Measurements from ENCODE around the gene RNPC3.
"Not testable (repeated sequence)": the region's sequence is repeated elsewhere in the genome, so short reads cannot be mapped to it uniquely, and the experiment has no call there.

Gene RNPC3

GRCh38 chr1:103517380-103518047, 8.0 kb upstream of the RNPC3 start:
- H3K36me3 ChIP-seq (ENCODE audit: insufficient read depth, low read depth, low read length): no peaks in the 10 kb centered on the region
- H3K27me3 ChIP-seq (ENCODE audit: insufficient read depth, low read length): no peaks in the 10 kb centered on the region
- H3K27ac ChIP-seq (ENCODE audit: low read length): no peak overlapping the region
- H3K9ac ChIP-seq (ENCODE audit: low read depth, low read length): no peak overlapping the region
- H3K9me3 ChIP-seq (ENCODE audit: insufficient read depth, low read depth, low read length): no peaks in the 10 kb centered on the region
- no peak overlapping the region for H3K4me3 ChIP-seq (ENCODE audit: low read length)
- H3K4me1 ChIP-seq (ENCODE audit: insufficient read depth, low read length): no peaks in the 10 kb centered on the region

DNA sequence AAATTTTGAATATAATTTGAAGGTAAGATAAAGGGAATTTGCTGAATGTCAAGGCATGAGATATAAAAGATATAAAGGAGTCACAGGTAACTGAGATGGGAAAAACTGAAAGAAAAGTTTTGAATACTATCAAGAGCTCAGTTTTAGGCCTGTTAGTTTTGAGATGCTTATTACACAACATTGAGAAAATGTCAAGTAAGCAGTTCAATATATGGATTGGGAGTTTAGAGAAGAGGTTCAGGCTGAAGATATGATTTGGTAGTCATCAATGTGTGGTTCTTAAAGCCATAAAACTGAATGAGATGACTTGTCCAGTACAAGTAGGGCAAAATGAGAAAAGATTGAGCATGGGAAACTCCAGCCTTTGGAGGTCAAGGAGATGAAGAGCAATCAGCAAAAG, 4.7 kb upstream of the RNPC3 start:
- H3K4me1 ChIP-seq (ENCODE audit: insufficient read depth, low read length): no peaks in the 10 kb centered on the region
- no peak overlapping the region for H3K27ac ChIP-seq (ENCODE audit: low read length)
- H3K9ac ChIP-seq (ENCODE audit: low read depth, low read length): no peak overlapping the region
- no peaks in the 10 kb centered on the region for H3K36me3 ChIP-seq (ENCODE audit: insufficient read depth, low read depth, low read length)
- no peaks in the 10 kb centered on the region for H3K9me3 ChIP-seq (ENCODE audit: insufficient read depth, low read depth, low read length)
- no peak overlapping the region for H3K4me3 ChIP-seq (ENCODE audit: low read length)
- no peaks in the 10 kb centered on the region for H3K27me3 ChIP-seq (ENCODE audit: insufficient read depth, low read length)

DNA sequence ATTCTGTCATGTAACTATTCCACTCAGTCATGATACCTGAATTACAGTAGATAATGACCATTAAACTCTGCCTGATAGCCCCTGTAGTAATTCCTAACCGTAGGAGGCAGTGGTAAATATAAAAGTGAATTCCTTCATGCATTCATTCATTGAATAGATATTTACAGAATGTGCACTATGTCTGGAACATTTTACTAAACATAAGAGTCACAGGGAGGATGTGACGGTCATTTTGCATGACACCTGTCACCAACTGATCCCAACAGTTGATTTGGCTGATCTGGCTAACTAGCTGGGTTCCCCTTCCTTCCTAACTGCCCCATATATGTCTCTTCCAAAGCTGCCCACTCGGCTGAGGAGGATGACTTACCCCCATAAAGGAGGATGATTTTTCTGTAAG, 2.2 kb upstream of the RNPC3 start:
- no peaks in the 10 kb centered on the region for H3K9me3 ChIP-seq (ENCODE audit: insufficient read depth, low read depth, low read length)
- no peaks in the 10 kb centered on the region for H3K27me3 ChIP-seq (ENCODE audit: insufficient read depth, low read length)
- no peak overlapping the region for H3K27ac ChIP-seq (ENCODE audit: low read length)
- H3K4me1 ChIP-seq (ENCODE audit: insufficient read depth, low read length): no peaks in the 10 kb centered on the region; the same call in 1 of the 2 replicates
- H3K9ac ChIP-seq (ENCODE audit: low read depth, low read length): no peak overlapping the region
- no peak overlapping the region for H3K4me3 ChIP-seq (ENCODE audit: low read length)
- H3K36me3 ChIP-seq (ENCODE audit: insufficient read depth, low read depth, low read length): peaks cover 4% of the 10 kb centered on the region; the same call in 1 of the 2 replicates

- H3K9me3 ChIP-seq (ENCODE audit: insufficient read depth, low read depth, low read length): no peaks in the 10 kb centered on the region
- H3K27me3 ChIP-seq (ENCODE audit: insufficient read depth, low read length): no peaks in the 10 kb centered on the region
- H3K4me1 ChIP-seq (ENCODE audit: insufficient read depth, low read length): no peaks in the 10 kb centered on the region; the same call in 1 of the 2 replicates
- no peak overlapping the region for H3K27ac ChIP-seq (ENCODE audit: low read length)
- no peak overlapping the region for H3K9ac ChIP-seq (ENCODE audit: low read depth, low read length)
- H3K4me3 ChIP-seq (ENCODE audit: low read length): peak overlapping the region; percentile 73
- peaks cover 9% of the 10 kb centered on the region; the same call in 1 of the 2 replicates for H3K36me3 ChIP-seq (ENCODE audit: insufficient read depth, low read depth, low read length)
Observed at GRCh38 chr1:103525114-103525606, 339 bp upstream of the RNPC3 start.

GRCh38 chr1:103527331-103527730, 1.8 kb downstream of the RNPC3 start:
- Histone ChIP-seq H3K4me1 (ENCODE audit: insufficient read depth, low read length) (no peaks in the 10 kb centered on the region; the same call in 1 of the 2 replicates), H3K9ac (ENCODE audit: low read depth, low read length) (peak overlapping the region; percentile 95; the same call in 1 of the 2 replicates), H3K9me3 (ENCODE audit: insufficient read depth, low read depth, low read length) (no peaks in the 10 kb centered on the region), H3K27me3 (ENCODE audit: insufficient read depth, low read length) (no peaks in the 10 kb centered on the region), H3K4me3 (ENCODE audit: low read length) (peak overlapping the region; percentile 97), H3K27ac (ENCODE audit: low read length) (no peak overlapping the region), H3K36me3 (ENCODE audit: insufficient read depth, low read depth, low read length) (peaks cover 12% of the 10 kb centered on the region; the same call in 1 of the 2 replicates)

DNA sequence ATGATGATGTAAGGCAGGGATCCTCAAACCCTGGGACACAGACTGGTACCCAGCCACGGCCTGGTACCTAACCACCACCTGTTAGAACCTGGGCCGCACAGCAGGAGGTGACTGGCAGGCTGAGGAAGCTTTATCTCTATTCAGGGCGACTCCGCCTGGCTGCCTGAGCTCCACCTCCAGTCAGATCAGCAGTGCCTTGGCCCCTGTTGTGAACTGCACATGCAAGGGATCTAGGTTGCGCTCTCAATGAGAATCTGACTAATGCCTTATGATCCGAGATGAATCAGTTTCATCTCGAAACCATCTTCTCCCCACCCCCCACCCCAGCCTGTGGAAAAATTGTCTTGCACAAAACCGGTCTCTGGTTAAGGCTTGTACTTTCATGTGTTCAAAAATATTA, 4.2 kb downstream of the RNPC3 start:
- Histone ChIP-seq H3K36me3 (ENCODE audit: insufficient read depth, low read depth, low read length) (peaks cover 25% of the 10 kb centered on the region; the same call in 1 of the 2 replicates), H3K4me3 (ENCODE audit: low read length) (no peak overlapping the region), H3K4me1 (ENCODE audit: insufficient read depth, low read length) (no peaks in the 10 kb centered on the region; the same call in 1 of the 2 replicates), H3K9ac (ENCODE audit: low read depth, low read length) (no peak overlapping the region), H3K27me3 (ENCODE audit: insufficient read depth, low read length) (no peaks in the 10 kb centered on the region), H3K9me3 (ENCODE audit: insufficient read depth, low read depth, low read length) (no peaks in the 10 kb centered on the region), H3K27ac (ENCODE audit: low read length) (no peak overlapping the region)

- Histone ChIP-seq H3K36me3 (ENCODE audit: insufficient read depth, low read depth, low read length) (peaks cover 90% of the 10 kb centered on the region), H3K27me3 (ENCODE audit: insufficient read depth, low read length) (no peaks in the 10 kb centered on the region), H3K9me3 (ENCODE audit: insufficient read depth, low read depth, low read length) (no peaks in the 10 kb centered on the region)
Observed at GRCh38 chr1:103538226-103538625, 12.7 kb downstream of the RNPC3 start.

DNA sequence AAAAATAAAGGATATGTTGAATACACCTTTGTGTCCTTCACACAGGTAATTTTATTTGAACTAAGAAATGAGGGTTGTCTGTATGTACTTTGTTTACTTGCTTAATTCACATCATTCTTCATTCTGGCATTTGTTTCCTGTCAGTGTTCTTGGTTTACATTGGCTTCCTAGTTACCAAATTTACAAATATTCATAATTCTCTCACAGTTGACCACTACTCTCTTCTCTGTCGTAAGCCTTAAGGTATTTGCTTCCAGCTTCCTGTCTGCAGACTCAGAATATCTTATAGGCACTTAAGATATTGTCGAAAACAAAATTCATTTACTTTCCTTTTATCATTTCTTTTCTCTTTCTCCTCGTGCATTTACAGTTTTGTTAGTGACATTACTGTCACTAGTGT, 15.9 kb downstream of the RNPC3 start:
- Histone ChIP-seq H3K27me3 (ENCODE audit: insufficient read depth, low read length) (no peaks in the 10 kb centered on the region), H3K4me1 (ENCODE audit: insufficient read depth, low read length) (no peaks in the 10 kb centered on the region), H3K4me3 (ENCODE audit: low read length) (no peak overlapping the region), H3K9me3 (ENCODE audit: insufficient read depth, low read depth, low read length) (no peaks in the 10 kb centered on the region), H3K9ac (ENCODE audit: low read depth, low read length) (no peak overlapping the region), H3K36me3 (ENCODE audit: insufficient read depth, low read depth, low read length) (peaks cover 88% of the 10 kb centered on the region), H3K27ac (ENCODE audit: low read length) (no peak overlapping the region)

More at GRCh38 chr1:103538226-103538625, 12.7 kb downstream of the RNPC3 start:
- H3K9ac ChIP-seq (ENCODE audit: low read depth, low read length): no peak overlapping the region
- no peak overlapping the region for H3K4me3 ChIP-seq (ENCODE audit: low read length)
- H3K27ac ChIP-seq (ENCODE audit: low read length): no peak overlapping the region
- H3K4me1 ChIP-seq (ENCODE audit: insufficient read depth, low read length): no peaks in the 10 kb centered on the region

DNA sequence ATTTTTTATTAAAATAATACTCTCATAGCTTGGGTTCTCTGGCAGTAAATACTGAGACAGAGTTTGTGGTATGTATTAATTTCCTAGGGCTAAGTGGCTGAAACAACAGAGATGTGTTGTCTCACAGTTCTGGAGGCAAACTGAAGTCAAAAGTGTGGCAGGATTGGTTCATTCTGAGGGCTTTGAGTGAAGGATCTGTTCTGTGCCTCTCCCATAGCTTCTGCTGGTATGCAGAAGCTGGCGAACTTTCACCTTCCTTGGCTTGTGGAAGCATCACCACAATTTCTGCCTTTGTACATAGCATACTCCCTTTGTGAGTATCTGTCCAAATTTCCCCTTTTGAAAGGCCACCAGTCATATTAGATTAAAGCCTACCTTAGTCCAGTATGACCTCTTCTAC, 21.0 kb downstream of the RNPC3 start:
- Histone ChIP-seq H3K9ac (ENCODE audit: low read depth, low read length) (no peak overlapping the region), H3K36me3 (ENCODE audit: insufficient read depth, low read depth, low read length) (peaks cover 84% of the 10 kb centered on the region)

DNA sequence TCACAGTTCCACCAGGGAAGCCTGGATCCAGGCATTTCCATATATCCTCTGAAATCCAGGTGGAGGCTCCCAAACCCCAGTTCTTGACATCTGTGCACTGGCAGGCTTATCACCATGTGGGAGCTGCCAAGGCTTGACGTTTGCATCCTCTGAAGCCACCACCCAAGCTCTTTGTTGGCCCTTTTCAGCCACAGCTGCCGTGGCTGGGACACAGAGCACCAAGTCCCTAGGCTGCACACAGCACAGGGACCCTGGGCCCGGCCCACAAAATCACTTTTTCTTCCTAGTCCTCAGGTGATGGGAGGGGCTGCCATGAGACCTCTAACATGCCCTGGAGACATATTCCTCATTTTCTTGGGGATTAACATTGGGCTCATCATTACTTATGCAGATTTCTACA, 22.3 kb downstream of the RNPC3 start:
- H3K27me3 ChIP-seq (ENCODE audit: insufficient read depth, low read length): no peaks in the 10 kb centered on the region
- no peak overlapping the region for H3K4me3 ChIP-seq (ENCODE audit: low read length)
- no peak overlapping the region for H3K27ac ChIP-seq (ENCODE audit: low read length)
- H3K9ac ChIP-seq (ENCODE audit: low read depth, low read length): no peak overlapping the region
- no peaks in the 10 kb centered on the region for H3K4me1 ChIP-seq (ENCODE audit: insufficient read depth, low read length)
- H3K9me3 ChIP-seq (ENCODE audit: insufficient read depth, low read depth, low read length): no peaks in the 10 kb centered on the region
- peaks cover 89% of the 10 kb centered on the region for H3K36me3 ChIP-seq (ENCODE audit: insufficient read depth, low read depth, low read length)

More for the DNA sequence above, 21.0 kb downstream of the RNPC3 start:
- Histone ChIP-seq H3K4me3 (ENCODE audit: low read length) (no peak overlapping the region), H3K9me3 (ENCODE audit: insufficient read depth, low read depth, low read length) (no peaks in the 10 kb centered on the region), H3K4me1 (ENCODE audit: insufficient read depth, low read length) (no peaks in the 10 kb centered on the region), H3K27me3 (ENCODE audit: insufficient read depth, low read length) (no peaks in the 10 kb centered on the region), H3K27ac (ENCODE audit: low read length) (no peak overlapping the region)

GRCh38 chr1:103560427-103560826, 34.9 kb downstream of the RNPC3 start:
- Histone ChIP-seq H3K27ac (ENCODE audit: low read length) (no peak overlapping the region), H3K4me3 (ENCODE audit: low read length) (no peak overlapping the region), H3K27me3 (ENCODE audit: insufficient read depth, low read length) (no peaks in the 10 kb centered on the region), H3K4me1 (ENCODE audit: insufficient read depth, low read length) (no peaks in the 10 kb centered on the region), H3K36me3 (ENCODE audit: insufficient read depth, low read depth, low read length) (no peaks in the 10 kb centered on the region), H3K9ac (ENCODE audit: low read depth, low read length) (no peak overlapping the region), H3K9me3 (ENCODE audit: insufficient read depth, low read depth, low read length) (no peaks in the 10 kb centered on the region)

DNA sequence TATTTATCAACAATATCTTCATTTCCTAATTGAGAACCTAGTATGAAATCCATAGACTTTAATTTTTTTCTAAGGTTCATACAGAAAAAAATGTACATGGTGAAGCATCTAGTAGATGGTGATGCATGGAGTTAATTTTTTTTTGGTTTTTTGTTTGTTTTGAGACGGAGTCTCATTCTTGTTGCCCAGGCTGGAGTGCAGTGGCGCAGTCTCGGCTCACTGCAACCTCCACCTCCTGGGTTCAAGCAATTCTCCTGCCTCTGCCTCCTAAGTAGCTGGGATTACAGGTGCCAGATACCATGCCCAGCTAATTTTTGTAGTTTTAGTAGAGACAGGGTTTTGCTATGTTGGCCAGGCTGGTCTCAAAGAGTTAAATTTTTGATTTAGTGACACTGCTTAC, 35.6 kb downstream of the RNPC3 start:
- H3K4me1 ChIP-seq (ENCODE audit: insufficient read depth, low read length); H3K9ac ChIP-seq (ENCODE audit: low read depth, low read length); H3K27me3 ChIP-seq (ENCODE audit: insufficient read depth, low read length); H3K27ac ChIP-seq (ENCODE audit: low read length); H3K36me3 ChIP-seq (ENCODE audit: insufficient read depth, low read depth, low read length); H3K4me3 ChIP-seq (ENCODE audit: low read length); H3K9me3 ChIP-seq (ENCODE audit: insufficient read depth, low read depth, low read length): not testable (repeated sequence)
